WTC11 (cell line): Measurements from ENCODE around the gene FAM216A. TPM values are rescaled to one million over a fixed set of nuclear protein-coding genes. Genes with fewer than 3 reads are reported as not detected.
A peak's percentile ranks its signal among the peaks of the same experiment; 100 is the strongest.

Source experiments
- ATAC-seq: fragments of 200-7000 bp; cut with Tn5 transposase; 2 replicates; pipeline ENCODE4 v1.10.0; 2021; ENCODE audit warnings: mild to moderate bottlenecking, moderate library complexity
- CTCF ChIA-PET: fragments of 300-600 bp; sonication (Branson Sonifier 250); formaldehyde crosslinking; loops from one replicate; lab custom pipeline; 2021; ENCODE audit warnings: antibody characterized with exemption; lab: Charles Lee
- POLR2A ChIA-PET: fragments of 350-600 bp; sonication (Branson Sonifier 250); formaldehyde crosslinking; loops from one replicate; lab custom pipeline; 2021; ENCODE audit warnings: antibody characterized with exemption; lab: Charles Lee
- DNase-seq: peaks from one replicate; pipeline ENCODE4 v3.0.0; 2021; ENCODE audit warnings: low spot score
- H3K27ac Mint-ChIP-seq: 2 replicates; pipeline ENCODE4 v1.8.0; 2021; ENCODE audit warnings: mixed read lengths
- H3K27me3 Mint-ChIP-seq: 2 replicates; pipeline ENCODE4 v1.8.0; 2021; ENCODE audit warnings: low read depth, mild to moderate bottlenecking, moderate library complexity, mixed read lengths
- H3K36me3 Mint-ChIP-seq: 2 replicates; pipeline ENCODE4 v1.8.0; 2021; ENCODE audit warnings: mixed read lengths
- H3K4me1 Mint-ChIP-seq: 2 replicates; pipeline ENCODE4 v1.8.0; 2022; ENCODE audit warnings: mixed read lengths
- H3K4me3 Mint-ChIP-seq: 2 replicates; pipeline ENCODE4 v1.8.0; 2021; ENCODE audit warnings: mild to moderate bottlenecking, moderate library complexity, mixed read lengths
- H3K9me3 Mint-ChIP-seq: 2 replicates; pipeline ENCODE4 v1.8.0; 2021; ENCODE audit warnings: mixed read lengths
- ARID4B ChIP-seq: sonication (generic); formaldehyde crosslinking; IDR thresholded peaks from 2 replicates; pipeline ENCODE4 v1.8.0; 2023; ENCODE audit warnings: missing genetic modification reagents, mild to moderate bottlenecking, borderline replicate concordance
- ATF3 ChIP-seq: sonication (generic); formaldehyde crosslinking; conservative IDR thresholded peaks from 2 replicates; pipeline ENCODE4 v1.8.1; 2022; ENCODE audit warnings: mild to moderate bottlenecking, missing genetic modification reagents
- EMX1 ChIP-seq: fragments of 250-450 bp; sonication (Bioruptor Pico); IDR thresholded peaks from 2 replicates; pipeline ENCODE4 v1.8.0; 2021; ENCODE audit warnings: mild to moderate bottlenecking
- ERG ChIP-seq: fragments of 250-450 bp; sonication (Bioruptor Pico); IDR thresholded peaks from 2 replicates; pipeline ENCODE4 v1.8.0; 2021; ENCODE audit warnings: mild to moderate bottlenecking
- ETV6 ChIP-seq: sonication (generic); formaldehyde crosslinking; IDR thresholded peaks from 2 replicates; pipeline ENCODE4 v1.8.1; 2022; ENCODE audit warnings: mild to moderate bottlenecking, missing genetic modification reagents
- FOXK1 ChIP-seq: sonication (generic); formaldehyde crosslinking; IDR thresholded peaks from 2 replicates; pipeline ENCODE4 v1.8.0; 2022; ENCODE audit warnings: mild to moderate bottlenecking, moderate library complexity, missing genetic modification reagents
- FOXP1 ChIP-seq: sonication (generic); formaldehyde crosslinking; IDR thresholded peaks from 2 replicates; pipeline ENCODE4 v1.8.0; 2022; ENCODE audit warnings: missing genetic modification reagents, mild to moderate bottlenecking, moderate library complexity, borderline replicate concordance
- GABPB1 ChIP-seq: sonication (generic); formaldehyde crosslinking; IDR thresholded peaks from 2 replicates; pipeline ENCODE4 v1.8.1; 2023; ENCODE audit warnings: mild to moderate bottlenecking, missing genetic modification reagents
- MAX ChIP-seq: sonication (generic); formaldehyde crosslinking; IDR thresholded peaks from 2 replicates; pipeline ENCODE4 v1.8.0; 2022; ENCODE audit warnings: mild to moderate bottlenecking, missing genetic modification reagents
- NR1H2 ChIP-seq: sonication (generic); formaldehyde crosslinking; IDR thresholded peaks from 2 replicates; pipeline ENCODE4 v1.9.0; 2021; ENCODE audit warnings: mild to moderate bottlenecking, moderate library complexity, missing genetic modification reagents
- SMAD4 ChIP-seq: sonication (generic); formaldehyde crosslinking; IDR thresholded peaks from 2 replicates; pipeline ENCODE4 v1.8.0; 2022; ENCODE audit warnings: mild to moderate bottlenecking, missing genetic modification reagents
- STAT6 ChIP-seq: sonication (generic); formaldehyde crosslinking; conservative IDR thresholded peaks from 2 replicates; pipeline ENCODE4 v1.8.1; 2023; ENCODE audit warnings: mild to moderate bottlenecking, low read depth, missing genetic modification reagents, moderate library complexity
- ZNF263 ChIP-seq: sonication (generic); formaldehyde crosslinking; IDR thresholded peaks from 2 replicates; pipeline ENCODE4 v1.8.1; 2022; ENCODE audit warnings: low read depth, mild to moderate bottlenecking, moderate library complexity, missing genetic modification reagents
- ZNF423 ChIP-seq: fragments of 250-450 bp; sonication (Bioruptor Pico); IDR thresholded peaks from 2 replicates; pipeline ENCODE4 v2.1.2; 2022; ENCODE audit warnings: mild to moderate bottlenecking, moderate library complexity
- total RNA-seq: library from RNA; stranded (reverse); gene quantifications from 3 replicates; pipeline ENCODE4 v1.2.3, GENCODE V29; 2021
- TF ChIP-seq, protein P1 (sequence below): sonication (generic); formaldehyde crosslinking; IDR thresholded peaks from 2 replicates; pipeline ENCODE4 v1.8.1; 2022; ENCODE audit warnings: low read depth, mild to moderate bottlenecking, moderate library complexity, missing genetic modification reagents, borderline replicate concordance
- TF ChIP-seq, protein P2 (sequence below): fragments of 250-450 bp; sonication (Bioruptor Pico); IDR thresholded peaks from 2 replicates; pipeline ENCODE4 v2.1.2; 2022; ENCODE audit warnings: mild to moderate bottlenecking, moderate library complexity
- TF ChIP-seq, protein P3 (sequence below): sonication (generic); formaldehyde crosslinking; IDR thresholded peaks from 2 replicates; pipeline ENCODE4 v1.8.1; 2023; ENCODE audit warnings: mild to moderate bottlenecking, missing genetic modification reagents

FAM216A gene
- total RNA-seq, 1 experiment from 2014 or later = 16.9 TPM

GRCh38 chr12:110467847-110468213, 815 bp upstream of the FAM216A start:
- H3K4me1 Mint-ChIP-seq = peaks cover 22% of the 10 kb centered on the region
- peak overlapping the region; percentile 100 for H3K27ac Mint-ChIP-seq
- TF ChIP-seq ETV6 (CRISPR knock-in tag) = no peak
- ChIA-PET POLR2A (interaction anchor here (0.6 to 2.5 kb wide), 10 partner anchors 17 to 356 kb away, joined by 3 to 18 read pairs (median 4); partner anchors contain the start of genes ANAPC7, ARPC3, RAD9B and VPS29), CTCF (interaction anchor here (0.6 to 2.7 kb wide), 14 partner anchors 17 to 1321 kb away, joined by 3 to 37 read pairs (median 4); partner anchors contain the start of genes ARPC3, IFT81 and TCTN1)
- H3K4me3 Mint-ChIP-seq = peak overlapping the region; percentile 100
- H3K9me3 Mint-ChIP-seq = no peaks in the 10 kb centered on the region
- DNase-seq = no peak
- peaks cover 18% of the 10 kb centered on the region for H3K36me3 Mint-ChIP-seq
- ATAC-seq = no peak
- H3K27me3 Mint-ChIP-seq = no peaks in the 10 kb centered on the region

DNA sequence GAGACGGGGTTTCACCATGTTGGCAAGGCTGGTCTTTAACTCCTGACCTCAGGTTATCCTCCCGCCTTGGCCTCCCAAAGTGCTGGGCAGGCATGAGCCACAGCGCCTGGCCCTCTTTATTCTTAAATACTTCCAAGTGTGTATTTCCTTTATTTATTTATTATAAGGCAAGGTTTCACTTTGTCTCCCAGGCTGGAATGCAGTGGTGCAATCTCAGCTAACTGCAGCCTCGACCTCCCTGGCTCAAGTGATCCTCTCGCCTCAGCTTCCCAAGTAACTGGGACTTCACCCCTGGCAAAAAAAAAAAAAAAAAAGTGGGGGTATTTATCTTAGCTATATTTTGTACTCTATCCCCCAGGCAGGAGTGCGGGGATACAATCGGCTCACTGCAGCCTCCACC, 6.8 kb downstream of the FAM216A start:
- no peaks in the 10 kb centered on the region for H3K9me3 Mint-ChIP-seq
- ChIA-PET POLR2A (no interaction called here), CTCF (interaction anchor here (1.2 kb wide), 1 partner anchor 25 kb away, joined by 8 read pairs; the partner anchor contains the start of gene ARPC3)
- ATAC-seq = no peak
- H3K36me3 Mint-ChIP-seq = peaks cover 10% of the 10 kb centered on the region
- H3K4me3 Mint-ChIP-seq = no peak overlapping the region
- TF ChIP-seq, protein P1, sequence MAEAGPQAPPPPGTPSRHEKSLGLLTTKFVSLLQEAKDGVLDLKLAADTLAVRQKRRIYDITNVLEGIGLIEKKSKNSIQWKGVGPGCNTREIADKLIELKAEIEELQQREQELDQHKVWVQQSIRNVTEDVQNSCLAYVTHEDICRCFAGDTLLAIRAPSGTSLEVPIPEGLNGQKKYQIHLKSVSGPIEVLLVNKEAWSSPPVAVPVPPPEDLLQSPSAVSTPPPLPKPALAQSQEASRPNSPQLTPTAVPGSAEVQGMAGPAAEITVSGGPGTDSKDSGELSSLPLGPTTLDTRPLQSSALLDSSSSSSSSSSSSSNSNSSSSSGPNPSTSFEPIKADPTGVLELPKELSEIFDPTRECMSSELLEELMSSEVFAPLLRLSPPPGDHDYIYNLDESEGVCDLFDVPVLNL (CRISPR knock-in tag) = no peak
- no peak for TF ChIP-seq ZNF263 (CRISPR knock-in tag)
- no peak for TF ChIP-seq ATF3 (CRISPR knock-in tag)
- TF ChIP-seq SMAD4 = no peak
- TF ChIP-seq ZNF423 (CRISPR knock-in tag) = no peak
- no peak for TF ChIP-seq FOXK1
- TF ChIP-seq, protein P2, sequence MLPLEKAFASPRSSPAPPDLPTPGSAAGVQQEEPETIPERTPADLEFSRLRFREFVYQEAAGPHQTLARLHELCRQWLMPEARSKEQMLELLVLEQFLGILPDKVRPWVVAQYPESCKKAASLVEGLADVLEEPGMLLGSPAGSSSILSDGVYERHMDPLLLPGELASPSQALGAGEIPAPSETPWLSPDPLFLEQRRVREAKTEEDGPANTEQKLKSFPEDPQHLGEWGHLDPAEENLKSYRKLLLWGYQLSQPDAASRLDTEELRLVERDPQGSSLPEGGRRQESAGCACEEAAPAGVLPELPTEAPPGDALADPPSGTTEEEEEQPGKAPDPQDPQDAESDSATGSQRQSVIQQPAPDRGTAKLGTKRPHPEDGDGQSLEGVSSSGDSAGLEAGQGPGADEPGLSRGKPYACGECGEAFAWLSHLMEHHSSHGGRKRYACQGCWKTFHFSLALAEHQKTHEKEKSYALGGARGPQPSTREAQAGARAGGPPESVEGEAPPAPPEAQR (CRISPR knock-in tag) = no peak
- no peak for TF ChIP-seq MAX
- TF ChIP-seq GABPB1 (CRISPR knock-in tag) = no peak
- TF ChIP-seq, protein P3, sequence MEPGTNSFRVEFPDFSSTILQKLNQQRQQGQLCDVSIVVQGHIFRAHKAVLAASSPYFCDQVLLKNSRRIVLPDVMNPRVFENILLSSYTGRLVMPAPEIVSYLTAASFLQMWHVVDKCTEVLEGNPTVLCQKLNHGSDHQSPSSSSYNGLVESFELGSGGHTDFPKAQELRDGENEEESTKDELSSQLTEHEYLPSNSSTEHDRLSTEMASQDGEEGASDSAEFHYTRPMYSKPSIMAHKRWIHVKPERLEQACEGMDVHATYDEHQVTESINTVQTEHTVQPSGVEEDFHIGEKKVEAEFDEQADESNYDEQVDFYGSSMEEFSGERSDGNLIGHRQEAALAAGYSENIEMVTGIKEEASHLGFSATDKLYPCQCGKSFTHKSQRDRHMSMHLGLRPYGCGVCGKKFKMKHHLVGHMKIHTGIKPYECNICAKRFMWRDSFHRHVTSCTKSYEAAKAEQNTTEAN = no peak
- no peak for DNase-seq
- no peaks in the 10 kb centered on the region for H3K4me1 Mint-ChIP-seq
- no peak overlapping the region for H3K27ac Mint-ChIP-seq
- H3K27me3 Mint-ChIP-seq = no peaks in the 10 kb centered on the region; the same call in 1 of the 2 replicates

DNA sequence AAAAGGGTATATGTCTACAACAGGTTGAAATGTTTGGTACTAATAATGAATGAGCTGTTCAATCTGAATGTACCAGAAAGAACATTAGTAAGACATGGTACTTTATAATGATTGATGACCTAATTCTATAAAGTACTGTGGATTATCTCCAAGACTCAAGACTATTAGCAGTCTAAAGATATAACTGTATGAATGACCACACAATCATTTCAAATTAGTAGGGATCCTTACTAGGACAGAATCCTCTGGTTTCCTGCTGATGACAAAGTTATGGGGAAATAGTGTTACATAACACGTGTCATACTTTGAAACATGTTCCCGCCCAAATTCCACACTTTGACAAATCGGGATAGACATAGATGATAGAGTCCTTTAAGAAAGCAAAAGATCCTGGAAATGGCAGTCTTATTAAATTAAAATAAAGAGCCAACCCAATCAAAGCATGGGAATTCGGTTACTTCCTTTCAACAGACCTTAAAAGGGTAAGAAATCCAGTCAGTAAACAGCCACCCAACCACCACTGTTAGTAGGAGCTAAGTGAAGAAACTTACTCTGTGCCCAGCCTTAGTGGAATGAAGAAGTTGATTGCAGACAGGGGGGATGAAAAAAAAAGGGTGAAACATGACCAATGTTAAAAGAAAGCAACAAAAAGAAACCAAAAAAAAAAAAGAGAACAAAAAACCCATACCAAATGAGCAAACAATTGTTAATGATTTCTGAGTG, 30.5 kb downstream of the FAM216A start:
- H3K4me3 Mint-ChIP-seq = peak overlapping the region; percentile 43
- no peak for ATAC-seq
- peaks cover 24% of the 10 kb centered on the region for H3K27me3 Mint-ChIP-seq
- TF ChIP-seq EMX1 (CRISPR knock-in tag) (no peak), NR1H2 (CRISPR knock-in tag) (no peak), ERG (CRISPR knock-in tag) (no peak), STAT6 (no peak), FOXP1 (CRISPR knock-in tag) (no peak), ARID4B (CRISPR knock-in tag) (no peak)

More for the DNA sequence above, 30.5 kb downstream of the FAM216A start:
- DNase-seq = no peak
- Mint-ChIP-seq H3K27ac (peak overlapping the region; percentile 70; the same call in 1 of the 2 replicates), H3K36me3 (peaks cover 21% of the 10 kb centered on the region), H3K4me1 (peaks cover 8% of the 10 kb centered on the region), H3K9me3 (peaks cover 7% of the 10 kb centered on the region)
- CTCF ChIA-PET = interaction anchor here (1.1 kb wide), 1 partner anchor 68 kb away, joined by 3 read pairs; no protein-coding TSS in a partner anchor
- POLR2A ChIA-PET = interaction anchor here (0.8 kb wide), 1 partner anchor 31 kb away, joined by 3 read pairs; the partner anchor contains the start of genes FAM216A and GPN3
